Sigmoid colon (tissue), 7 donors: Measurements from ENCODE around the gene CLIP4. TPM values are rescaled to one million over a fixed set of nuclear protein-coding genes. Genes with fewer than 3 reads are reported as not detected.
"Not testable (repeated sequence)": the region's sequence is repeated elsewhere in the genome, so short reads cannot be mapped to it uniquely, and the experiment has no call there.

Experiments
- DNase-seq: peaks from one replicate; pipeline ENCODE4 v3.0.0-alpha.2; 2019
- H3K27ac ChIP-seq, 4 donors: fragments of 200-600 bp; sonication (generic); one replicate each; pipeline ENCODE4 v1.5.1; 2016 to 2019; ENCODE audit warnings: mild to moderate bottlenecking in 1 of 4
- H3K27me3 ChIP-seq, 3 donors: fragments of 200-600 bp; sonication (generic); one replicate each; pipeline ENCODE4 v1.5.1; 2019; ENCODE audit warnings: mild to moderate bottlenecking in 1 of 3
- H3K36me3 ChIP-seq, 4 donors: fragments of 200-600 bp; sonication (generic); one replicate each; pipeline ENCODE4 v1.5.1; 2016 to 2019
- H3K4me1 ChIP-seq, 4 donors: fragments of 200-600 bp; sonication (generic); one replicate each; pipeline ENCODE4 v1.5.1; 2017 to 2019
- H3K4me3 ChIP-seq, 4 donors: fragments of 200-600 bp; sonication (generic); one replicate each; pipeline ENCODE4 v1.5.1; 2017 to 2019; ENCODE audit warnings: mild to moderate bottlenecking in 2 of 4, moderate library complexity in 1 of 4
- H3K9me3 ChIP-seq, 4 donors: fragments of 200-600 bp in 3 of 4; sonication (generic) in 3 of 4; one replicate each; pipeline versions ENCODE4 v1.5.1 to v1.6.1; 2013 to 2019
- CTCF ChIP-seq, 4 experiments: fragments of 450-650 bp in 3 of 4; fragments of 200-600 bp in 1 of 4; IDR thresholded peaks; one replicate each; pipeline ENCODE4 v1.5.1; 2016 to 2019; ENCODE audit warnings: antibody characterized with exemption in 4 of 4, mild to moderate bottlenecking in 3 of 4, moderate library complexity in 2 of 4
- EP300 ChIP-seq, 4 donors: sonication (generic); formaldehyde crosslinking; IDR thresholded peaks; one replicate each; pipeline ENCODE4 v1.6.1; 2017; ENCODE audit warnings: antibody characterized with exemption in 4 of 4
- POLR2A ChIP-seq, 2 donors: fragments of 450-650 bp; IDR thresholded peaks; one replicate each; pipeline ENCODE4 v1.6.1; 2016; ENCODE audit warnings: antibody characterized with exemption in 2 of 2, mild to moderate bottlenecking in 2 of 2, moderate library complexity in 2 of 2
- POLR2AphosphoS5 ChIP-seq, 4 donors: sonication (generic); formaldehyde crosslinking; IDR thresholded peaks; one replicate each; pipeline ENCODE4 v1.6.1; 2017; ENCODE audit warnings: antibody characterized with exemption in 4 of 4
- WGBS, 2 donors: extraction: QIAGEN DNeasy Blood & Tissue Kit; methylation state at CpG; one replicate each; pipeline ENCODE4 v1.1.7; 2013; 5-methylcytosine and 5-hydroxymethylcytosine counted together
- intact Hi-C: fragments of 100-400 bp; cut with DNase I; formaldehyde crosslinking; loops from one replicate; pipeline ENCODE4 v1.15.1; 2023
- polyA plus RNA-seq, 3 donors: library from polyadenylated mRNA; stranded (reverse); fragments of 200-250 nt; gene quantifications; one replicate each; pipeline ENCODE4 v1.2.3, GENCODE V29; 2013
- total RNA-seq, 4 donors: library from RNA; depleted of rRNA; stranded (reverse); fragments of >200 nt; gene quantifications; one replicate each; pipeline ENCODE4 v1.1.0, GENCODE V29; 2016
- donor health status: healthy with polysubstance abuse.
- donor health status: Bipolar disorder and iron deficiency.
- donor health status: healthy.

Gene CLIP4
- total and polyA plus RNA-seq, 7 donors: 1.8 to 94.6 (median 68.5) TPM

- 43 to 68% methylated on average over 2 of the region's 2 CpGs for WGBS, 2 donors
- no peaks in the 10 kb centered on the region for H3K36me3 ChIP-seq
Observed at GRCh38 chr2:29106980-29107388, 8.2 kb upstream of the CLIP4 start.

GRCh38 chr2:29107547-29107946 is 7.7 kb upstream of the CLIP4 start:
- H3K27me3 ChIP-seq, H3K4me1 ChIP-seq, H3K27ac ChIP-seq, intact Hi-C loops, DNase-seq, H3K9me3 ChIP-seq, H3K4me3 ChIP-seq, H3K36me3 ChIP-seq: not testable (repeated sequence)
- WGBS, 2 donors: 87 to 93% methylated on average over 3 of the region's 3 CpGs

More at GRCh38 chr2:29106980-29107388, 8.2 kb upstream of the CLIP4 start:
- DNase-seq: no peak
- no peaks in the 10 kb centered on the region for H3K9me3 ChIP-seq
- H3K4me1 ChIP-seq: no peaks in the 10 kb centered on the region
- no peak overlapping the region for H3K27ac ChIP-seq
- no peak overlapping the region for H3K4me3 ChIP-seq
- TF ChIP-seq CTCF (IDR thresholded peaks at IDR 0.05) (no peak), POLR2AphosphoS5 (IDR thresholded peaks at IDR 0.05) (no peak), EP300 (IDR thresholded peaks at IDR 0.05) (no peak), POLR2A (IDR thresholded peaks at IDR 0.05) (no peak)
- intact Hi-C loops: no loop called here
- no peaks in the 10 kb centered on the region for H3K27me3 ChIP-seq

- intact Hi-C loops: no loop called here
- 84 to 85% methylated on average over 8 of the region's 8 CpGs for WGBS, 2 donors
- no peak overlapping the region for H3K4me3 ChIP-seq
Observed at GRCh38 chr2:29108225-29108624, 7.0 kb upstream of the CLIP4 start.

GRCh38 chr2:29109246-29109645 is 6.0 kb upstream of the CLIP4 start:
- H3K9me3 ChIP-seq: no peaks in the 10 kb centered on the region
- no peaks in the 10 kb centered on the region for H3K36me3 ChIP-seq
- no peak for DNase-seq
- 90 to 96% methylated on average over 2 of the region's 2 CpGs for WGBS, 2 donors
- no peak overlapping the region for H3K27ac ChIP-seq
- no peaks in the 10 kb centered on the region for H3K4me1 ChIP-seq
- H3K27me3 ChIP-seq: no peaks in the 10 kb centered on the region
- H3K4me3 ChIP-seq: no peak overlapping the region
- intact Hi-C loops: no loop called here
- TF ChIP-seq EP300 (IDR thresholded peaks at IDR 0.05) (no peak), POLR2A (IDR thresholded peaks at IDR 0.05) (no peak), CTCF (IDR thresholded peaks at IDR 0.05) (no peak), POLR2AphosphoS5 (IDR thresholded peaks at IDR 0.05) (no peak)

More at GRCh38 chr2:29108225-29108624, 7.0 kb upstream of the CLIP4 start:
- no peaks in the 10 kb centered on the region for H3K36me3 ChIP-seq
- no peak for TF ChIP-seq EP300 (IDR thresholded peaks at IDR 0.05)
- no peak for TF ChIP-seq POLR2A (IDR thresholded peaks at IDR 0.05)
- TF ChIP-seq CTCF (IDR thresholded peaks at IDR 0.05): no peak
- no peak for TF ChIP-seq POLR2AphosphoS5 (IDR thresholded peaks at IDR 0.05)
- H3K27ac ChIP-seq: no peak overlapping the region
- H3K27me3 ChIP-seq: no peaks in the 10 kb centered on the region
- H3K9me3 ChIP-seq: no peaks in the 10 kb centered on the region
- no peak for DNase-seq
- H3K4me1 ChIP-seq: no peaks in the 10 kb centered on the region

- Histone ChIP-seq H3K36me3 (no peaks in the 10 kb centered on the region), H3K4me1 (peaks cover 0 to 8% (median 2%) of the 10 kb centered on the region in 4 donors), H3K27me3 (no peaks in the 10 kb centered on the region), H3K27ac (no peak overlapping the region), H3K4me3 (no peak overlapping the region), H3K9me3 (no peaks in the 10 kb centered on the region)
- WGBS, 2 donors: 59 to 75% methylated on average over 4 of the region's 4 CpGs
- no peak for TF ChIP-seq POLR2AphosphoS5 (IDR thresholded peaks at IDR 0.05)
- TF ChIP-seq CTCF (IDR thresholded peaks at IDR 0.05): no peak
- TF ChIP-seq EP300 (IDR thresholded peaks at IDR 0.05): no peak
- no peak for TF ChIP-seq POLR2A (IDR thresholded peaks at IDR 0.05)
- no peak for DNase-seq
- intact Hi-C loops: loop anchor here (10.0 kb wide), 1 partner anchor 156 kb away; no protein-coding TSS in a partner anchor
Observed at GRCh38 chr2:29110916-29111535, 4.2 kb upstream of the CLIP4 start.
